IMR-90 (cell line): ENCODE results near the gene UNC119. TPM values are rescaled to one million over a fixed set of nuclear protein-coding genes. Genes with fewer than 3 reads are reported as not detected.

Experiments
- ATAC-seq: fragments of 200-7000 bp; cut with Tn5 transposase; 2 replicates; pipeline ENCODE4 v1.9.1; 2020; ENCODE audit warnings: low read depth, mild to moderate bottlenecking, moderate library complexity
- BruUV-seq: library from RNA; stranded (reverse); fragments of 400-500 nt; replicated peaks from 2 replicates; lab custom pipeline; 2021; lab: Mats Ljungman, UMichigan
- CTCF ChIA-PET: fragments of 300-600 bp; formaldehyde crosslinking; extraction: SDS; loops from one replicate; lab custom pipeline; 2021; ENCODE audit warnings: antibody characterized with exemption; lab: Yijun Ruan, JAX
- POLR2A ChIA-PET: fragments of 300-600 bp; sonication (Branson Sonifier 250); formaldehyde crosslinking; loops from one replicate; lab custom pipeline; 2022; ENCODE audit warnings: antibody characterized with exemption; ENCODE audit not compliant: unreplicated experiment; lab: Charles Lee
- DNase-seq: peaks from one replicate; pipeline ENCODE4 v3.0.0; 2013
- H2AFZ ChIP-seq: replicated peaks from 2 replicates; pipeline ENCODE3; 2013; ENCODE audit warnings: low read length, mild to moderate bottlenecking; ENCODE audit not compliant: poor library complexity
- H2AK5ac ChIP-seq: 2 replicates; pipeline ENCODE4 v1.6.1; 2013; ENCODE audit warnings: low read depth, low read length, inconsistent platforms
- H2AK9ac ChIP-seq: replicated peaks from 2 replicates; pipeline ENCODE3; 2013; ENCODE audit warnings: mild to moderate bottlenecking, low read depth, low read length, moderate library complexity; ENCODE audit not compliant: poor library complexity
- H2BK120ac ChIP-seq: 2 replicates; pipeline ENCODE4 v1.6.1; 2013; ENCODE audit warnings: low read depth, low read length, inconsistent platforms
- H2BK15ac ChIP-seq: 3 replicates; pipeline ENCODE4 v1.6.1; 2013; ENCODE audit warnings: low read depth, low read length, inconsistent platforms
- H2BK20ac ChIP-seq: 2 replicates; pipeline ENCODE4 v1.6.1; 2013; ENCODE audit warnings: low read depth, mild to moderate bottlenecking, inconsistent platforms, low read length, moderate library complexity
- H2BK5ac ChIP-seq: 2 replicates; pipeline ENCODE4 v1.6.1; 2013; ENCODE audit warnings: mild to moderate bottlenecking, low read depth, low read length, inconsistent platforms; ENCODE audit not compliant: poor library complexity, severe bottlenecking
- H3K14ac ChIP-seq: replicated peaks from 2 replicates; pipeline ENCODE4 v1.6.1; 2013; ENCODE audit warnings: low read depth, low read length, inconsistent platforms
- H3K18ac ChIP-seq: 2 replicates; pipeline ENCODE4 v1.6.1; 2013; ENCODE audit warnings: low read depth, low read length, control low read depth
- H3K23ac ChIP-seq: 2 replicates; pipeline ENCODE4 v1.6.1; 2013; ENCODE audit warnings: low read depth, low read length, inconsistent platforms
- H3K27ac ChIP-seq: 2 replicates; pipeline ENCODE4 v1.5.1; 2013; ENCODE audit warnings: mild to moderate bottlenecking, control low read depth, low read length; ENCODE audit not compliant: insufficient read depth
- H3K27me3 ChIP-seq: 2 replicates; pipeline ENCODE4 v1.6.1; 2013; ENCODE audit warnings: low read length; ENCODE audit not compliant: control insufficient read depth, insufficient read depth
- H3K36me3 ChIP-seq: 2 replicates; pipeline ENCODE4 v1.6.1; 2013; ENCODE audit warnings: low read length, mixed read lengths; ENCODE audit not compliant: control insufficient read depth, insufficient read depth
- H3K4ac ChIP-seq: 2 replicates; pipeline ENCODE4 v1.6.1; 2013; ENCODE audit warnings: low read depth, low read length, inconsistent platforms
- H3K4me1 ChIP-seq: 2 replicates; pipeline ENCODE4 v1.6.1; 2013; ENCODE audit warnings: low read length, mixed read lengths; ENCODE audit not compliant: control insufficient read depth, insufficient read depth
- H3K4me2 ChIP-seq: 2 replicates; pipeline ENCODE4 v1.6.1; 2013; ENCODE audit warnings: low read depth, mild to moderate bottlenecking, control low read depth, low read length, moderate library complexity
- H3K4me3 ChIP-seq: 2 replicates; pipeline ENCODE4 v1.5.1; 2013; ENCODE audit warnings: low read depth, mild to moderate bottlenecking, control low read depth, low read length, moderate library complexity; ENCODE audit not compliant: insufficient read depth
- H3K56ac ChIP-seq: 2 replicates; pipeline ENCODE4 v1.6.1; 2013; ENCODE audit warnings: low read length, inconsistent platforms; ENCODE audit not compliant: insufficient read depth; ENCODE audit errors: extremely low read depth
- H3K79me1 ChIP-seq, 2 experiments: 2 replicates each; pipeline ENCODE4 v1.6.1; 2013; ENCODE audit warnings: low read length in 2 of 2, inconsistent platforms in 1 of 2, low read depth in 1 of 2
- H3K9ac ChIP-seq: 2 replicates; pipeline ENCODE4 v1.6.1; 2013; ENCODE audit warnings: low read depth, low read length, control low read depth
- H3K9me1 ChIP-seq: 2 replicates; pipeline ENCODE4 v1.6.1; 2013; ENCODE audit warnings: low read length, inconsistent platforms; ENCODE audit not compliant: insufficient read depth
- H3K9me3 ChIP-seq: 2 replicates; pipeline ENCODE4 v1.6.1; 2013; ENCODE audit warnings: low read length; ENCODE audit not compliant: control insufficient read depth, insufficient read depth
- H4K20me1 ChIP-seq: 2 replicates; pipeline ENCODE4 v1.6.1; 2013; ENCODE audit warnings: low read length, inconsistent platforms; ENCODE audit not compliant: insufficient read depth
- H4K5ac ChIP-seq: 2 replicates; pipeline ENCODE4 v1.6.1; 2013; ENCODE audit warnings: mild to moderate bottlenecking, low read depth, low read length, control low read depth
- H4K8ac ChIP-seq, 2 experiments: 2 replicates each; pipeline ENCODE4 v1.6.1; 2013; ENCODE audit warnings: low read depth in 2 of 2, low read length in 2 of 2, control low read depth in 1 of 2, inconsistent platforms in 1 of 2
- H4K91ac ChIP-seq: 2 replicates; pipeline ENCODE4 v1.6.1; 2013; ENCODE audit warnings: low read depth, low read length, inconsistent platforms; ENCODE audit not compliant: insufficient read depth
- BHLHE40 ChIP-seq: fragments of 150-350 bp; IDR thresholded peaks from 2 replicates; pipeline ENCODE4 v1.6.1; 2016; ENCODE audit warnings: mild to moderate bottlenecking, low read depth, low read length
- CHD1 ChIP-seq: IDR thresholded peaks from 2 replicates; pipeline ENCODE4 v1.6.1; 2012; ENCODE audit warnings: low read depth, low read length, improper control_type of control experiment
- CTCF ChIP-seq: conservative IDR thresholded peaks from 2 replicates; pipeline ENCODE4 v1.5.1; 2012; ENCODE audit warnings: mild to moderate bottlenecking, low read depth, low read length, improper control_type of control experiment
- ELK1 ChIP-seq: fragments of 150-350 bp; IDR thresholded peaks from 2 replicates; pipeline ENCODE4 v1.6.1; 2016; ENCODE audit warnings: low read depth, mild to moderate bottlenecking, low read length, moderate library complexity, borderline replicate concordance
- MAZ ChIP-seq: IDR thresholded peaks from 2 replicates; pipeline ENCODE4 v1.6.1; 2012; ENCODE audit warnings: low read depth, mild to moderate bottlenecking, low read length, improper control_type of control experiment, moderate library complexity, borderline replicate concordance
- MXI1 ChIP-seq: IDR thresholded peaks from 2 replicates; pipeline ENCODE4 v1.6.1; 2012; ENCODE audit warnings: low read depth, mild to moderate bottlenecking, low read length, moderate library complexity, borderline replicate concordance
- NFE2L2 ChIP-seq: fragments of 150-350 bp; IDR thresholded peaks from 2 replicates; pipeline ENCODE4 v1.6.1; 2016; ENCODE audit warnings: low read depth, mild to moderate bottlenecking, low read length
- WGBS, 2 experiments: methylation state at CpG; one replicate each; pipeline versions ENCODE4 v1.1.5 to v1.1.7; 2013; ENCODE audit warnings: missing lambda C conversion rate in 2 of 2; ENCODE audit not compliant: insufficient read length in 1 of 2; ENCODE audit errors: extremely low coverage in 2 of 2; 5-methylcytosine and 5-hydroxymethylcytosine counted together
- dilution Hi-C: fragments of 300-500 bp; cut with HindIII; formaldehyde crosslinking; loops from one replicate; pipeline ENCODE4 v1.14.3; 2018; ENCODE audit warnings: low sequenced_read_pairs; ENCODE audit not compliant: unreplicated experiment
- in situ Hi-C: fragments of 300-500 bp; cut with MboI; formaldehyde crosslinking; loops from 3 replicates; pipeline ENCODE4 v1.14.3; 2019; ENCODE audit warnings: low sequenced_read_pairs, inconsistent platforms, mixed read lengths
- intact Hi-C: fragments of 100-400 bp; cut with micrococcal nuclease; formaldehyde crosslinking; loops from 2 replicates; pipeline ENCODE4 v1.10.0; 2022
- polyA plus RNA-seq, 3 experiments: library from polyadenylated mRNA; depleted of rRNA; stranded (reverse); fragments of >200 nt; gene quantifications; 2 replicates each; pipeline ENCODE4 v1.2.3, GENCODE V29; 2012; ENCODE audit warnings: low replicate concordance in 1 of 3
- total RNA-seq: library from RNA; depleted of rRNA; stranded (reverse); fragments of >200 nt; gene quantifications from 2 replicates; pipeline ENCODE4 v1.2.3, GENCODE V29; 2012

The UNC119 gene
- total and polyA plus RNA-seq, 2 of the 4 experiments (the other 2 are of a cell fraction): 22.4 to 57.4 TPM

- H3K4me1 ChIP-seq: peaks cover 6% of the 10 kb centered on the region
- no peak for ATAC-seq
- H3K56ac ChIP-seq: no peak overlapping the region
- no peak overlapping the region for H4K91ac ChIP-seq
- ChIA-PET POLR2A (no interaction called here), CTCF (interaction anchor here (0.7 to 1.2 kb wide), 3 partner anchors 9 to 63 kb away, joined by 3 read pairs; no protein-coding TSS in a partner anchor)
- H3K9me1 ChIP-seq: peaks cover 8% of the 10 kb centered on the region; the same call in 1 of the 2 replicates
- in situ Hi-C loops: no loop called here
- WGBS, 2 experiments: no CpG with 5 or more reads among the region's 6 CpGs
- H2BK20ac ChIP-seq: no peak overlapping the region
- peaks cover 13% of the 10 kb centered on the region for H4K20me1 ChIP-seq
- peak overlapping the region; percentile 34 for H2AFZ ChIP-seq
- H4K5ac ChIP-seq: no peak overlapping the region
- intact Hi-C loops: loop anchor here (10.0 kb wide), 1 partner anchor 144 kb away; the partner anchor contains the start of gene SLC46A1
- no peak overlapping the region for H3K27ac ChIP-seq
- H3K27me3 ChIP-seq: no peaks in the 10 kb centered on the region
- H3K9me3 ChIP-seq: no peaks in the 10 kb centered on the region
- no peak overlapping the region for H3K4ac ChIP-seq
- H3K9ac ChIP-seq: no peak overlapping the region
- no peak overlapping the region for H4K8ac ChIP-seq
- no peak overlapping the region for H2BK15ac ChIP-seq
- dilution Hi-C loops: no loop called here
- H3K36me3 ChIP-seq: peaks cover 9% of the 10 kb centered on the region
- TF ChIP-seq NFE2L2 (no peak), CHD1 (no peak), BHLHE40 (no peak), MXI1 (no peak), MAZ (no peak), ELK1 (no peak), CTCF (no peak)
- no peak for DNase-seq
- no peak overlapping the region for H3K23ac ChIP-seq
- no peak overlapping the region for H3K14ac ChIP-seq
- H2AK5ac ChIP-seq: peak overlapping the region; percentile 24; the same call in 1 of the 2 replicates
- peak overlapping the region; percentile 5 for H2AK9ac ChIP-seq
- H2BK5ac ChIP-seq: no peak overlapping the region
- no peak overlapping the region for H3K4me3 ChIP-seq
- no peak overlapping the region for H3K4me2 ChIP-seq
- H3K79me1 ChIP-seq: peaks cover 14 to 27% of the 10 kb centered on the region in 2 experiments
- BruUV-seq: no TSS peak
- H3K18ac ChIP-seq: no peak overlapping the region
- no peak overlapping the region for H2BK120ac ChIP-seq
Measured at GRCh38 chr17:28548417-28549130, 3.9 kb downstream of the UNC119 start.
